ENCODE results near the gene SPATA1.

DNA sequence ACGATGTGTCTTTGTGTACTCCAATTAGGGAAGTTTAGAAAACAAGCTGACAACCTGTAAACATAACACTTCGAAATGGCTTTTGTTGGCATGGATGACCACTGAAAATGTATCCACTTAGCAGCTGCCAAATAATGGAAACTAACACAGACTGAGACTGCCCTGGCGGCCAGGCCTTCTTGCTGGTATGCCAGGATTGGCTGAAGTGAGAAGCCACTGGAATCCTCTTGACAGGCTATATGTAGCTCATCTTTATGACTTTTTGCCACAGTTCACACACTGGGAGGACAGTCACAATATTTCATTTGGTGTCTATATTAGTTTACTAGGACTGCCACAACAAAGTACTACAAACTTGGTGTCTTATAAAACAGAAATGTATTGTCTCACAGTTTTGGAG lies 80.9 kb downstream of the SPATA1 start:
- no peak for TF ChIP-seq EZH2phosphoT487 (IDR thresholded peaks at IDR 0.05; ENCODE audit: borderline replicate concordance, low read depth, low read length)
- TF ChIP-seq, protein P1, sequence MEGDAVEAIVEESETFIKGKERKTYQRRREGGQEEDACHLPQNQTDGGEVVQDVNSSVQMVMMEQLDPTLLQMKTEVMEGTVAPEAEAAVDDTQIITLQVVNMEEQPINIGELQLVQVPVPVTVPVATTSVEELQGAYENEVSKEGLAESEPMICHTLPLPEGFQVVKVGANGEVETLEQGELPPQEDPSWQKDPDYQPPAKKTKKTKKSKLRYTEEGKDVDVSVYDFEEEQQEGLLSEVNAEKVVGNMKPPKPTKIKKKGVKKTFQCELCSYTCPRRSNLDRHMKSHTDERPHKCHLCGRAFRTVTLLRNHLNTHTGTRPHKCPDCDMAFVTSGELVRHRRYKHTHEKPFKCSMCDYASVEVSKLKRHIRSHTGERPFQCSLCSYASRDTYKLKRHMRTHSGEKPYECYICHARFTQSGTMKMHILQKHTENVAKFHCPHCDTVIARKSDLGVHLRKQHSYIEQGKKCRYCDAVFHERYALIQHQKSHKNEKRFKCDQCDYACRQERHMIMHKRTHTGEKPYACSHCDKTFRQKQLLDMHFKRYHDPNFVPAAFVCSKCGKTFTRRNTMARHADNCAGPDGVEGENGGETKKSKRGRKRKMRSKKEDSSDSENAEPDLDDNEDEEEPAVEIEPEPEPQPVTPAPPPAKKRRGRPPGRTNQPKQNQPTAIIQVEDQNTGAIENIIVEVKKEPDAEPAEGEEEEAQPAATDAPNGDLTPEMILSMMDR (conservative IDR thresholded peaks at IDR 0.05; ENCODE audit: low read length), result no peak

Measured in OCI-LY7 (cell line).